IMR-90 (cell line): ENCODE data around the gene CHRM1. TPM values are rescaled to one million over a fixed set of nuclear protein-coding genes. Genes with fewer than 3 reads are reported as not detected.

Experiments
- ATAC-seq: fragments of 200-7000 bp; cut with Tn5 transposase; 2 replicates; pipeline ENCODE4 v1.9.1; 2020; ENCODE audit warnings: low read depth, mild to moderate bottlenecking, moderate library complexity
- BruUV-seq: library from RNA; stranded (reverse); fragments of 400-500 nt; replicated peaks from 2 replicates; lab custom pipeline; 2021; lab: Mats Ljungman, UMichigan
- CTCF ChIA-PET: fragments of 300-600 bp; formaldehyde crosslinking; extraction: SDS; loops from one replicate; lab custom pipeline; 2021; ENCODE audit warnings: antibody characterized with exemption; lab: Yijun Ruan, JAX
- POLR2A ChIA-PET: fragments of 300-600 bp; sonication (Branson Sonifier 250); formaldehyde crosslinking; loops from one replicate; lab custom pipeline; 2022; ENCODE audit warnings: antibody characterized with exemption; ENCODE audit not compliant: unreplicated experiment; lab: Charles Lee
- DNase-seq: peaks from one replicate; pipeline ENCODE4 v3.0.0; 2013
- H2AFZ ChIP-seq: replicated peaks from 2 replicates; pipeline ENCODE3; 2013; ENCODE audit warnings: low read length, mild to moderate bottlenecking; ENCODE audit not compliant: poor library complexity
- H2AK5ac ChIP-seq: 2 replicates; pipeline ENCODE4 v1.6.1; 2013; ENCODE audit warnings: low read depth, low read length, inconsistent platforms
- H2AK9ac ChIP-seq: replicated peaks from 2 replicates; pipeline ENCODE3; 2013; ENCODE audit warnings: mild to moderate bottlenecking, low read depth, low read length, moderate library complexity; ENCODE audit not compliant: poor library complexity
- H2BK120ac ChIP-seq: 2 replicates; pipeline ENCODE4 v1.6.1; 2013; ENCODE audit warnings: low read depth, low read length, inconsistent platforms
- H2BK15ac ChIP-seq: 3 replicates; pipeline ENCODE4 v1.6.1; 2013; ENCODE audit warnings: low read depth, low read length, inconsistent platforms
- H2BK20ac ChIP-seq: 2 replicates; pipeline ENCODE4 v1.6.1; 2013; ENCODE audit warnings: low read depth, mild to moderate bottlenecking, inconsistent platforms, low read length, moderate library complexity
- H2BK5ac ChIP-seq: 2 replicates; pipeline ENCODE4 v1.6.1; 2013; ENCODE audit warnings: mild to moderate bottlenecking, low read depth, low read length, inconsistent platforms; ENCODE audit not compliant: poor library complexity, severe bottlenecking
- H3K14ac ChIP-seq: replicated peaks from 2 replicates; pipeline ENCODE4 v1.6.1; 2013; ENCODE audit warnings: low read depth, low read length, inconsistent platforms
- H3K18ac ChIP-seq: 2 replicates; pipeline ENCODE4 v1.6.1; 2013; ENCODE audit warnings: low read depth, low read length, control low read depth
- H3K23ac ChIP-seq: 2 replicates; pipeline ENCODE4 v1.6.1; 2013; ENCODE audit warnings: low read depth, low read length, inconsistent platforms
- H3K27ac ChIP-seq: 2 replicates; pipeline ENCODE4 v1.5.1; 2013; ENCODE audit warnings: mild to moderate bottlenecking, control low read depth, low read length; ENCODE audit not compliant: insufficient read depth
- H3K27me3 ChIP-seq: 2 replicates; pipeline ENCODE4 v1.6.1; 2013; ENCODE audit warnings: low read length; ENCODE audit not compliant: control insufficient read depth, insufficient read depth
- H3K36me3 ChIP-seq: 2 replicates; pipeline ENCODE4 v1.6.1; 2013; ENCODE audit warnings: low read length, mixed read lengths; ENCODE audit not compliant: control insufficient read depth, insufficient read depth
- H3K4ac ChIP-seq: 2 replicates; pipeline ENCODE4 v1.6.1; 2013; ENCODE audit warnings: low read depth, low read length, inconsistent platforms
- H3K4me1 ChIP-seq: 2 replicates; pipeline ENCODE4 v1.6.1; 2013; ENCODE audit warnings: low read length, mixed read lengths; ENCODE audit not compliant: control insufficient read depth, insufficient read depth
- H3K4me2 ChIP-seq: 2 replicates; pipeline ENCODE4 v1.6.1; 2013; ENCODE audit warnings: low read depth, mild to moderate bottlenecking, control low read depth, low read length, moderate library complexity
- H3K4me3 ChIP-seq: 2 replicates; pipeline ENCODE4 v1.5.1; 2013; ENCODE audit warnings: low read depth, mild to moderate bottlenecking, control low read depth, low read length, moderate library complexity; ENCODE audit not compliant: insufficient read depth
- H3K56ac ChIP-seq: 2 replicates; pipeline ENCODE4 v1.6.1; 2013; ENCODE audit warnings: low read length, inconsistent platforms; ENCODE audit not compliant: insufficient read depth; ENCODE audit errors: extremely low read depth
- H3K79me1 ChIP-seq, 2 experiments: 2 replicates each; pipeline ENCODE4 v1.6.1; 2013; ENCODE audit warnings: low read length in 2 of 2, inconsistent platforms in 1 of 2, low read depth in 1 of 2
- H3K9ac ChIP-seq: 2 replicates; pipeline ENCODE4 v1.6.1; 2013; ENCODE audit warnings: low read depth, low read length, control low read depth
- H3K9me1 ChIP-seq: 2 replicates; pipeline ENCODE4 v1.6.1; 2013; ENCODE audit warnings: low read length, inconsistent platforms; ENCODE audit not compliant: insufficient read depth
- H3K9me3 ChIP-seq: 2 replicates; pipeline ENCODE4 v1.6.1; 2013; ENCODE audit warnings: low read length; ENCODE audit not compliant: control insufficient read depth, insufficient read depth
- H4K20me1 ChIP-seq: 2 replicates; pipeline ENCODE4 v1.6.1; 2013; ENCODE audit warnings: low read length, inconsistent platforms; ENCODE audit not compliant: insufficient read depth
- H4K5ac ChIP-seq: 2 replicates; pipeline ENCODE4 v1.6.1; 2013; ENCODE audit warnings: mild to moderate bottlenecking, low read depth, low read length, control low read depth
- H4K8ac ChIP-seq, 2 experiments: 2 replicates each; pipeline ENCODE4 v1.6.1; 2013; ENCODE audit warnings: low read depth in 2 of 2, low read length in 2 of 2, control low read depth in 1 of 2, inconsistent platforms in 1 of 2
- H4K91ac ChIP-seq: 2 replicates; pipeline ENCODE4 v1.6.1; 2013; ENCODE audit warnings: low read depth, low read length, inconsistent platforms; ENCODE audit not compliant: insufficient read depth
- CEBPB ChIP-seq: IDR thresholded peaks from 2 replicates; pipeline ENCODE4 v1.6.1; 2012; ENCODE audit warnings: low read depth, low read length, improper control_type of control experiment
- CHD1 ChIP-seq: IDR thresholded peaks from 2 replicates; pipeline ENCODE4 v1.6.1; 2012; ENCODE audit warnings: low read depth, low read length, improper control_type of control experiment
- FOS ChIP-seq: fragments of 150-350 bp; IDR thresholded peaks from 2 replicates; pipeline ENCODE4 v1.6.1; 2016; ENCODE audit warnings: low read depth, low read length
- MAZ ChIP-seq: IDR thresholded peaks from 2 replicates; pipeline ENCODE4 v1.6.1; 2012; ENCODE audit warnings: low read depth, mild to moderate bottlenecking, low read length, improper control_type of control experiment, moderate library complexity, borderline replicate concordance
- RCOR1 ChIP-seq: IDR thresholded peaks from 2 replicates; pipeline ENCODE4 v1.6.1; 2012; ENCODE audit warnings: mild to moderate bottlenecking, low read length, improper control_type of control experiment; ENCODE audit not compliant: insufficient replicate concordance
- SMC3 ChIP-seq: fragments of 150-350 bp; IDR thresholded peaks from 2 replicates; pipeline ENCODE4 v1.6.1; 2016; ENCODE audit warnings: low read depth, mild to moderate bottlenecking, antibody characterized with exemption, low read length, moderate library complexity
- WGBS, 2 experiments: methylation state at CpG; one replicate each; pipeline versions ENCODE4 v1.1.5 to v1.1.7; 2013; ENCODE audit warnings: missing lambda C conversion rate in 2 of 2; ENCODE audit not compliant: insufficient read length in 1 of 2; ENCODE audit errors: extremely low coverage in 2 of 2; 5-methylcytosine and 5-hydroxymethylcytosine counted together
- dilution Hi-C: fragments of 300-500 bp; cut with HindIII; formaldehyde crosslinking; loops from one replicate; pipeline ENCODE4 v1.14.3; 2018; ENCODE audit warnings: low sequenced_read_pairs; ENCODE audit not compliant: unreplicated experiment
- in situ Hi-C: fragments of 300-500 bp; cut with MboI; formaldehyde crosslinking; loops from 3 replicates; pipeline ENCODE4 v1.14.3; 2019; ENCODE audit warnings: low sequenced_read_pairs, inconsistent platforms, mixed read lengths
- intact Hi-C: fragments of 100-400 bp; cut with micrococcal nuclease; formaldehyde crosslinking; loops from 2 replicates; pipeline ENCODE4 v1.10.0; 2022
- polyA plus RNA-seq, 3 experiments: library from polyadenylated mRNA; depleted of rRNA; stranded (reverse); fragments of >200 nt; gene quantifications; 2 replicates each; pipeline ENCODE4 v1.2.3, GENCODE V29; 2012; ENCODE audit warnings: low replicate concordance in 1 of 3
- total RNA-seq: library from RNA; depleted of rRNA; stranded (reverse); fragments of >200 nt; gene quantifications from 2 replicates; pipeline ENCODE4 v1.2.3, GENCODE V29; 2012
- TF ChIP-seq, protein P1 (sequence below): fragments of 150-350 bp; IDR thresholded peaks from 2 replicates; pipeline ENCODE4 v1.6.1; 2016; ENCODE audit warnings: low read depth, mild to moderate bottlenecking, low read length, moderate library complexity, borderline replicate concordance

Gene CHRM1
- total and polyA plus RNA-seq, 2 of the 4 experiments (the other 2 are of a cell fraction): not detected

DNA sequence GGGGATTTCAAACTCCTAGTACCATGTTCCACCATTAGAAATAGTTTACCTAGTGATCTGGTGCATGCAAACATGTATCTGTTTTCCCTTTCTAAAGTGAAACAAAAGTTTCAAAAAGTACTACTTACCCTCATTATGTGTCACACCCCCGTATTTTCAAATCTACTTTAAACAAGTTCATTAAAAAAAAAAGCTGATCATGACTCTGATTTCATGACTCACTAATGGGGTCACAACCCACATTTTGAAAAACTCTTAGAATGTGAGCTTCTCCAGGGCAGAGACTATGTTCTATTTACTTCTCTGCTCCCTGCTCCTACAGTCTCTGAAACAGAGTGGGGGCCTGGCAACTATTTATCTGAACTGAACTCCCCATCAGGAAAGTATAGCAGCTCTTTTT is 18.2 kb downstream of the CHRM1 start:
- dilution Hi-C loops: no loop called here
- no peak overlapping the region for H2AFZ ChIP-seq
- ChIA-PET POLR2A (interaction anchor here (1.0 kb wide), 1 partner anchor 13 kb away, joined by 5 read pairs; no protein-coding TSS in a partner anchor), CTCF (interaction anchor here (0.6 to 2.0 kb wide), 4 partner anchors 12 to 121 kb away, joined by 3 to 8 read pairs (median 4); partner anchors contain the start of gene SLC3A2)
- WGBS, 2 experiments: 17% methylated on average over 1 of the region's 1 CpG; no CpG with 5 or more reads in 1 of the 2 experiments
- no peak overlapping the region for H2BK5ac ChIP-seq
- no peak overlapping the region for H3K56ac ChIP-seq
- no peak overlapping the region for H2AK9ac ChIP-seq
- no peaks in the 10 kb centered on the region for H3K36me3 ChIP-seq
- no peaks in the 10 kb centered on the region for H4K20me1 ChIP-seq
- no peak overlapping the region for H3K4me3 ChIP-seq
- H3K4me1 ChIP-seq: peaks cover 3% of the 10 kb centered on the region; the same call in 1 of the 2 replicates
- no peak overlapping the region for H2AK5ac ChIP-seq
- peaks cover 11% of the 10 kb centered on the region; the same call in 1 of the 2 replicates for H3K27me3 ChIP-seq
- H4K91ac ChIP-seq: no peak overlapping the region
- BruUV-seq: no TSS peak
- H3K14ac ChIP-seq: no peak overlapping the region
- peak; percentile 67 for ATAC-seq
- H2BK120ac ChIP-seq: no peak overlapping the region
- no peak overlapping the region for H2BK20ac ChIP-seq
- H3K4me2 ChIP-seq: 0 out of 2 replicates have a peak overlapping the region, but pooled peaks have one; percentile 36
- peak; percentile 69 for DNase-seq
- in situ Hi-C loops: loop anchor here (10.0 kb wide), 1 partner anchor 302 kb away; no protein-coding TSS in a partner anchor
- no peak overlapping the region for H4K5ac ChIP-seq
- H3K9me1 ChIP-seq: no peaks in the 10 kb centered on the region
- peak overlapping the region; percentile 25; the same call in 1 of the 2 replicates for H3K27ac ChIP-seq
- H3K23ac ChIP-seq: no peak overlapping the region
- H3K9ac ChIP-seq: no peak overlapping the region
- no peaks in the 10 kb centered on the region for H3K79me1 ChIP-seq
- no peaks in the 10 kb centered on the region for H3K9me3 ChIP-seq
- H4K8ac ChIP-seq: no peak overlapping the region
- no peak overlapping the region for H2BK15ac ChIP-seq
- intact Hi-C loops: no loop called here
- no peak overlapping the region; the same call in 1 of the 2 replicates for H3K18ac ChIP-seq
- no peak overlapping the region for H3K4ac ChIP-seq
- TF ChIP-seq MAZ (no peak), CEBPB (no peak), CHD1 (no peak), RCOR1 (no peak), FOS (peak; percentile 64), SMC3 (no peak)
- TF ChIP-seq, protein P1, sequence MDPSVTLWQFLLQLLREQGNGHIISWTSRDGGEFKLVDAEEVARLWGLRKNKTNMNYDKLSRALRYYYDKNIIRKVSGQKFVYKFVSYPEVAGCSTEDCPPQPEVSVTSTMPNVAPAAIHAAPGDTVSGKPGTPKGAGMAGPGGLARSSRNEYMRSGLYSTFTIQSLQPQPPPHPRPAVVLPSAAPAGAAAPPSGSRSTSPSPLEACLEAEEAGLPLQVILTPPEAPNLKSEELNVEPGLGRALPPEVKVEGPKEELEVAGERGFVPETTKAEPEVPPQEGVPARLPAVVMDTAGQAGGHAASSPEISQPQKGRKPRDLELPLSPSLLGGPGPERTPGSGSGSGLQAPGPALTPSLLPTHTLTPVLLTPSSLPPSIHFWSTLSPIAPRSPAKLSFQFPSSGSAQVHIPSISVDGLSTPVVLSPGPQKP: no peak
